ENCODE data around the gene CD99L2. TPM values are rescaled to one million over a fixed set of nuclear protein-coding genes. Genes with fewer than 3 reads are reported as not detected.

The CD99L2 gene
- polyA plus RNA-seq, 3 donors, result 13.1 to 18.4 (median 16.7) TPM

GRCh38 chrX:150856101-150856500 is 42.4 kb downstream of the CD99L2 start:
- no peak overlapping the region for H3K4me2 ChIP-seq (replicated peaks; ENCODE audit: extremely low read depth, low read length, poor library complexity, severe bottlenecking)
- TF ChIP-seq CTCF (IDR thresholded peaks at IDR 0.05), result no peak
- no peaks in the 10 kb centered on the region for H4K20me1 ChIP-seq (ENCODE audit: insufficient read depth, low read length)
- Mint-ChIP-seq H3K4me1 (peaks cover 2% of the 10 kb centered on the region), H3K4me3 (no peak overlapping the region), H3K27me3 (ENCODE audit: low read depth in 3 of 3) (no peaks in the 10 kb centered on the region), H3K27ac (no peak overlapping the region), H3K36me3 (peaks cover 10 to 19% of the 10 kb centered on the region in 2 donors), H3K9me3 (peaks cover 10 to 25% (median 14%) of the 10 kb centered on the region in 7 donors)
- peaks cover 5% of the 10 kb centered on the region for H3K79me2 ChIP-seq (ENCODE audit: insufficient read depth, low read length)
- peaks cover 9 to 20% of the 10 kb centered on the region in 2 donors for H3K9me3 ChIP-seq (replicated peaks in 1 of 2; ENCODE audit: control insufficient read depth in 1 of 2, insufficient read depth in 1 of 2, low read length in 2 of 2)
- 100% methylated on average over 1 of the region's 3 CpGs for WGBS (ENCODE audit: insufficient coverage)
- H3K9ac ChIP-seq (ENCODE audit: insufficient read depth, low read length, poor library complexity, severe bottlenecking), result no peak overlapping the region
- no peaks in the 10 kb centered on the region for H3K36me3 ChIP-seq (replicated peaks in 1 of 2; ENCODE audit: control insufficient read depth in 1 of 2, insufficient read depth in 2 of 2, low read length in 2 of 2)
- no peak overlapping the region for H3K4me3 ChIP-seq (replicated peaks in 1 of 3; ENCODE audit: low read depth in 2 of 3, low read length in 3 of 3)
- intact Hi-C loops (cut with micrococcal nuclease), result no loop called here
- no peak overlapping the region for H2AFZ ChIP-seq (ENCODE audit: insufficient read depth, low read depth, low read length, poor library complexity, severe bottlenecking)
- H3K27me3 ChIP-seq (ENCODE audit: control insufficient read depth in 2 of 2, insufficient read depth in 2 of 2, low read length in 2 of 2), result no peaks in the 10 kb centered on the region
- peaks cover 0 to 1% of the 10 kb centered on the region in 2 donors for H3K4me1 ChIP-seq (ENCODE audit: control insufficient read depth in 1 of 2, insufficient read depth in 2 of 2, low read length in 2 of 2)
- H3K27ac ChIP-seq (ENCODE audit: low read depth in 1 of 2, low read length in 2 of 2), result no peak overlapping the region
- DNase-seq, result no peak

GRCh38 chrX:150854856-150855255 is 43.6 kb downstream of the CD99L2 start:
- intact Hi-C loops (cut with micrococcal nuclease), result no loop called here
- Histone ChIP-seq H3K9me3 (replicated peaks in 1 of 2; ENCODE audit: control insufficient read depth in 1 of 2, insufficient read depth in 1 of 2, low read length in 2 of 2) (peaks cover 9 to 20% of the 10 kb centered on the region in 2 donors), H2AFZ (ENCODE audit: insufficient read depth, low read depth, low read length, poor library complexity, severe bottlenecking) (no peak overlapping the region), H3K4me2 (replicated peaks; ENCODE audit: extremely low read depth, low read length, poor library complexity, severe bottlenecking) (no peak overlapping the region), H3K27ac (ENCODE audit: low read depth in 1 of 2, low read length in 2 of 2) (no peak overlapping the region), H3K36me3 (replicated peaks in 1 of 2; ENCODE audit: control insufficient read depth in 1 of 2, insufficient read depth in 2 of 2, low read length in 2 of 2) (no peaks in the 10 kb centered on the region), H3K27me3 (ENCODE audit: control insufficient read depth in 2 of 2, insufficient read depth in 2 of 2, low read length in 2 of 2) (no peaks in the 10 kb centered on the region), H4K20me1 (ENCODE audit: insufficient read depth, low read length) (no peaks in the 10 kb centered on the region), H3K4me1 (ENCODE audit: control insufficient read depth in 1 of 2, insufficient read depth in 2 of 2, low read length in 2 of 2) (peaks cover 11 to 14% of the 10 kb centered on the region in 2 donors), H3K79me2 (ENCODE audit: insufficient read depth, low read length) (peaks cover 5% of the 10 kb centered on the region), H3K9ac (ENCODE audit: insufficient read depth, low read length, poor library complexity, severe bottlenecking) (no peak overlapping the region), H3K4me3 (replicated peaks in 1 of 3; ENCODE audit: low read depth in 2 of 3, low read length in 3 of 3) (no peak overlapping the region)
- Mint-ChIP-seq H3K27me3 (ENCODE audit: low read depth in 3 of 3) (no peaks in the 10 kb centered on the region), H3K27ac (no peak overlapping the region), H3K36me3 (peaks cover 10 to 19% of the 10 kb centered on the region in 2 donors), H3K4me3 (no peak overlapping the region), H3K9me3 (peaks cover 10 to 25% (median 13%) of the 10 kb centered on the region in 7 donors), H3K4me1 (peaks cover 13% of the 10 kb centered on the region)
- DNase-seq, result no peak
- 20% methylated on average over 1 of the region's 2 CpGs for WGBS (ENCODE audit: insufficient coverage)
- no peak for TF ChIP-seq CTCF (IDR thresholded peaks at IDR 0.05)
